NCI-H69 (cell line): Measurements from ENCODE around the gene PRIM2.
"Not testable (repeated sequence)": the region's sequence is repeated elsewhere in the genome, so short reads cannot be mapped to it uniquely, and the experiment has no call there.

ENCODE experiments used
- DNase-seq: peaks from one replicate; lab custom pipeline; 2025; lab: John Stamatoyannopoulos, UW

PRIM2 gene

DNA sequence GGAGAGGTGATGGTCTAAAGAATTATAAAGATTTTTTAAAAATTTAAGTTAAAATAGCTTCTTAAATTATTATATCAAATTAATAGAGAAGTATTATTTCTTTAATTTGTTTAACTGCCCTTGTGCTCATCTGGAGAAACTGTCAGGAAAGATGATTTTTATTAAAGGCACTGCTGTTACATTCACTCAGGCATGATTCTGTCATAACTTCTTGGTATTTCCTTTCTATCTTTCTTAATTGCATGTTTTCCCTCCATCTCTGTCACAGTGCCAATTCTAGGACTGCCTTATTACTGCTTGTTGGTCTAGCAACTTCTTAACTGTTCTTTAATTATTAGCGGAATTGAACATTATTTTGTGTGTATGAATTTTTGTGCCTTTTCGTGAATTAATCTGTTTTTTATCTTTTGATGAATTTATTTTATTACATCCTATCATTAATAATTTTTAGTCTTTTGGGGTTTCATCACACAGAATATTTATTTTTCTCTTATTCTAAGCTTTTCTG lies 47.7 kb downstream of the PRIM2 start:
- peak; percentile 10 for DNase-seq

DNA sequence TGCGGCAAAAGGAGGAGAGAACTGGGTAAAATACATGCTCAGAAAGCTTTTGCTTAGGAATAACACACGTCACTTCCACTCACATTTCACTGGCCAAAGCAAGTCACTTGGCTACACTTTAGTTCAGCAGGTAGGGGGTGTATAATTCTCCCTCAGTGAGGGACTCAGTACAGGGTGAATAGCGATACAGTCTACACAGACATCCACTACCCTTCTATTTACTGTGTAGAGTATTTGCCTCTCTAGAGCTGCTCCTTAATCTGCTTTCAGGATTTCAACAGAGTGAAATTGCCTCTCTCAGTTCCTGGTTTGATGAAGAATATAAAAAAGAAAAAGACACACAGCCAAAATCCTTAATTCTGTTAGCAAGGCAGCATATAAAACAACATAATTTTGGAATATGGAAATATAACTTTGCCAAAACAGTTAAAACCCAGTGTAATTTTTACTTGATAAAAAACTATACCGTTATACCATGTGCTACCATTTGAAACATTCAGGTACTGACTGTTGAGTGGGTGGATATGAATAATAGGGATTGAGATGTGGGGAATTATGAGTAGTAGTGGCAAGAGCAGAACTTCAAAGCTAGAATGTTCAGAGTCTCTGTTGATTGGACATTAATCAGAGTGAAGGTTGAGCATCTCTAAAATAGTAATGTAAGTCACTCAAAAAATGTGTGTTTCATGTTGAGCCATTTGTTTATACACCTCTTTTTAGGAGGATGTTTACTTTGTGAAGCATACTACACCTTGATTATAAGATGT lies 51.7 kb downstream of the PRIM2 start:
- not testable (repeated sequence) for DNase-seq

DNA sequence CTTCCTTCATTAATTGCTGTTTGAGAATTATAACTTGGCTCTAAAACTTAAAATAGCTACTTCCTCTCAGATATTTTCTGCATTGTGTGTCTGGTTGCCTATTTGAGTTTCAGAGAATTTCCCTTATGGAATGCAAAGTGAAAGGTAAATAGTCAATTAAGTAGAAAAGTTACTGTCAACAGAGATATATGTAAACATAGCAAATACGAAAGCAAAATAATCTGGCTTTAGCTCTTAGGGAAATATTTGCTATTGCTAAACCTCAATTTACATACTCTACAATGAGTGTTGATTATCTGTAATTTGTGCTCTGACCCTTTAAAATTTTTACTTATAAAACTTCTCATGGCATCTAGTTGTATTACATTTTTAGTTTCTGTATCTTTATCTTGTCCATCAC lies 54.3 kb downstream of the PRIM2 start:
- not testable (repeated sequence) for DNase-seq

DNA sequence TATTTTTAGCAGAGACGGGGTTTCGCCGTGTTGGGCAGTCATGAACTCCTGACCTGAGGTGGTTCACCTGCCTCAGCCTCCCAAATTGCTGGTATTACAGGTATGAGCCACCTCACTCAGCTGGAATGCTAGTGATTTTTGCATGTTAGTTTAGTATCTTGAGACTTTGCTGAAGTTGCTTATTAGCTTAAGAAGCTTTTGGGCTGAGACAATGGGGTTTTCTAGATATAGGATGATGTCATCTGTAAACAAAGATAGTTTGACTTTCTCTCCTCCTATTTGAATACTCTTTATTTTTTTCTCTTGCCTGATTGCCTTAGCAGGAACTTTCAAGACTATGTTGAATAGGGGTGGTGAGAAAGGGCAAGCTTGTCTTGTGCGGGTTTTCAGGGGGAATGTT lies 57.3 kb downstream of the PRIM2 start:
- not testable (repeated sequence) for DNase-seq

DNA sequence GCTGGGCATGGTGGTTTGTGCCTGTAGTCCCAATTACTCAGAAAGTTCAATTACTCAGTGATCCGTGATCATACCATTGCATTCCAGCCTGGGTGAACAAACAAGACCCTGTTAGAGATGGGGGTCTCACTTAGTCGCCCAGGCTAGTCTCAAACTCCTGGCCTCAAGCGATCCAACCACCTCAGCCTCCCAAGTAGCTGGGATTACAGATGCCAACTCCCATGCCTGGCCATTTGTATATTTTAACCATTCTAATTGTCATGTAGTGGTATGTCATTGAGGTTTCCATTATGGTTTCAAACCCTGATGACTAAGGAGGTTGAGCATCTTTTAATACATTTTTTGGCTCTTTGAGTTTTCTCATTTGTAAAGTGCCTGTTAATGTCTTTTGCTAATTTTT lies 58.7 kb downstream of the PRIM2 start:
- not testable (repeated sequence) for DNase-seq

DNA sequence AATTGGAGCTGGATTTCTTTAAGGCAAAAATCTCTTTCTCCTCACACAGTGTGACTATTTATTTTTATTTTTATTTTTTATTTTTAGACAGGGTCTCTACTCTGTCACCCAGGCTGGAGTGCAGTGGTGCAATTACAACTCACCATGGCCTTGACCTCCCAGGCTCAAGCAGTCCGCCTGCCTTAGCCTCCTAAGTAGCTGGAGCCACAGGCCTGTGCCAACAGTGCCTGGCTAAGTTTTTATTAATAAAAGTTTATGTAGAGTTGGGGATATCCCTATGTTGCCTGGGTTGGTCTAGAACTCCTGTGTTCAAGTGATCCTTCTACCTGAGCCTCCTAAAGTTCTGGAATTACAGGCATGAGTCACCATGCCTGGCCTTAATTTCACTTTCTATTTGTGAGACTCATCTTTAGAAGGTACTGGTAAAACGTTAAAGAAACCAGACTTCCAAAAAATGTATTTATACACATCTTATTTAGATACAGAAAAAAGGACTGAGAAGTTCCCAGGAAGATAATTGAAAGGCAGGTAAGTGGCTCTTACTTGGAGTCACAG lies 71.7 kb downstream of the PRIM2 start:
- not testable (repeated sequence) for DNase-seq

DNA sequence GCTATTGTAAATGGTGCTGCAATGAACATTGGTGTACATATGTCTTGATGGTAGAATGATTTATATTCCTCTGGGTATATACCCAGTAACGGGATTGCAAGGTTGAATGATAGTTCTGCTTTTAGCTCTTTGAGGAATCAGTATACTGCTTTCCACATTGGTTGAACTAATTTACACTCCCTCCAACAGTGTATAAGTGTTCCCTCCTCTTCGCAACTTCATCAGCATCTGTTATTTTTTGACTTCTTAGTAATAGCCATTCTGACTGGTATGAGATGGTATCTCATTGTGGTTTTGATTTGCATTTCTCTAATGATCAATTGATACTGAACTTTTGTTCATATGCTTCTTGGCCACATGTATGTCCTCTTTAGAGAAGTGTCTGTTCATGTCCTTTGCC lies 73.4 kb downstream of the PRIM2 start:
- DNase-seq, result not testable (repeated sequence)

DNA sequence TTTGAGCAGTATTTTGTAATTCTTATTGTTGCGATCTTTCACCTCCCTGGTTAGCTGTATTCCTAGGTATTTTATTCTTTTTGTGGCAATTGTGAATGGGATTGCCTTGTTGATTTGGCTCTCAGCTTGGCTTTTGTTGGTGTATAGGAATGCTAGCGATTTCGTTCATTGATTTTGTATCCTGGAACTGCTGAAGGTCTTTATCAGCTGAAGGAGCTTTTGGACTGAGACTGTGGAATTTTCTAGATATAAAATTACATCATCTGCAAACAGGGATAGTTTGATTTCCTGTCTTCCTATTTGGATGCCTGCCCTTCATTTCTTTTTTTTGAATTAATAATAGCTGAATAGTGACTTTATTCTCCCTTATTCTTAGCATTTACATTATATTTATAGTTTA lies 74.6 kb downstream of the PRIM2 start:
- not testable (repeated sequence) for DNase-seq

DNA sequence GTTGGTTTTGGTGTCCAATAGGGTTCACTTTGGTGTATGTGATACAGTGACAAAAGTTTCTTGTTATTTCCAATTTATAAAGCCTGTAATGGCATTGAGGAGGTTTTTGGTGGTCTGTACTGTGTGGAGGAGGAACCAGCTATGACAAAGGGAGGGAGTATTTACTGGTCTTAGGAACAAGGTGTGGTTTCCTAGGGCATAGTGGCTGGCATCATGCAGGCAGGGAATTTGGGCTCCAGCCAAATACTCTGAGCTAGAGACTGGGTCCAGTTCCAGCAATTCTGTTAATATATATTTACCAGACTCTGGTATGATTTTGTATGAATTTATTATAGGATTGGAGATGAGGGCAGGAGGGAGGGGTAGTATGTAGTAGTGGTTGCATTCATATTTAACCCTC lies 101.9 kb downstream of the PRIM2 start:
- peak; percentile 24 for DNase-seq

DNA sequence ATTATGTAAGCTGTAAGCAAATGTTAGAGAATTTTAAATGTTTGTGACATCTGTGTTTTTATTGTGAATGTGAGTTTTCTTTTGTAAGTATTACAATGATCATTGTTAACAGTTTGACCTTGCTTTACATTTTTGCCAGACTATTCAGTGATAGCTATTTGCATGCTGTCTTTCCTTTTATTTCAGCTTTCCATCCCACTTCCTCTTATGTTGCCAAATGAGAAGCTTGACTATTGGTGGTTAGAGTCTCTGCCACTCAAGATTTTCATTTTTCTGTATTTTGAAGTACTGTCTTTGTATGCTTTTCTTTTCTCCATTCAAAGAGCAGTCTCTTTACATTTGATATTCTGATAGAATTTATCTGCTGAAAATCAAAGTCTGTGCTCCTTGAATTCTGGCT lies 104.1 kb downstream of the PRIM2 start:
- DNase-seq, result no peak

DNA sequence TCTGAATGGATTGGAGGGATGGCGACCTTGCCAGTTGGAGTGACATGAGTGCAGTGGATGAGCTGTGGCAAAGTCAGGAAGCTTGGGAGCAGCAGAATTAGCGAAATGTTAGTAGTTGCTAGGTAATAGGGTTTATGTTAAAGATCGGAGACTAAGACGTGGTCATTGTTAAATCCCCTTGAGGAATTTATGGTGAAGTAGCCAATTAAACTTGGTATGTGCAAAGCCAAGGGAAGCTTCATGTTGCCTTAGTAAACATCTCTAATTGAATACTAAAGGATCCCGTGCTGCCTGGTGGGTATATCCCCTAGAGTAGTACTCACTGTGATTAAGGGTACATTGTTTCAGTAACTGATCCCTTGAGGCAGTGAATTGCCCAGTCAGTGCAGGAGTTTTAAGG lies 106.0 kb downstream of the PRIM2 start:
- DNase-seq, result peak; percentile 75

DNA sequence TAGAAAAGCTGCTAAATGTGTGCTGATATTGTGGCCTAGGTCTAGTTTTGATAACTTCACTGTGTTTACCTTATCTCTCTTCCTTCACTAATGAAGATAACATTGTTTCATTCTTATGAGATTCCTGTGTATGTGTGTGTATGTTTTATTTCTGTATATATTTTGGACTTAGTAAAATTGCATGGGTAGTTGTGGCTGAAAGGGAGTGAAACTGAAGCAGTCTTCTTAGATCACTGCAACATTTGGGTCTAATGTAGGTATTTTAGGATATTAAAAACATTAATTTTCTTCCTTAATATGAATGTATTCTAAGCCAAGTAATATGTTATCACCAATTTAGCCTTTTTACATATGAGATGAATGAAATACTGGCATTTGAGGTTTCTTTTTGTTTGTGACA lies 114.3 kb downstream of the PRIM2 start:
- DNase-seq, result not testable (repeated sequence)

DNA sequence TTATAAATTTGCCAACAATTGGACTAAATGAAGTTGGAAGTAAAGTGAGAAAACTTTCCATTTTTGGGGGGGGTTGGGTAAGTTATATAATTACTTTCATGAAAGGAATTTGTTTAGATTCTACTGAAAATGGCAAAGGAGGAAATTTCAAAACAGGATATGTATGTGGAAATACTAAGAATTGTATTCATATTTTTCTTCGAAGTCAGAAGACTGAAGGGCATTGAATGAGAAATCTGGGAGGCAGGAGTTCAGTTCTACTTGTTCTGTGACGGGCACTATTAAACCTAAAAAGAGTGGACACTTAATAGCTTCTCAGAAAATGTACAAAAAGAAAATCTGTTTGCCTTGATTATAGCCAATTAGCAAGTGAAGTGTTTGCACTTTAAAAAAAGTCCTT lies 114.7 kb downstream of the PRIM2 start:
- no peak for DNase-seq

DNA sequence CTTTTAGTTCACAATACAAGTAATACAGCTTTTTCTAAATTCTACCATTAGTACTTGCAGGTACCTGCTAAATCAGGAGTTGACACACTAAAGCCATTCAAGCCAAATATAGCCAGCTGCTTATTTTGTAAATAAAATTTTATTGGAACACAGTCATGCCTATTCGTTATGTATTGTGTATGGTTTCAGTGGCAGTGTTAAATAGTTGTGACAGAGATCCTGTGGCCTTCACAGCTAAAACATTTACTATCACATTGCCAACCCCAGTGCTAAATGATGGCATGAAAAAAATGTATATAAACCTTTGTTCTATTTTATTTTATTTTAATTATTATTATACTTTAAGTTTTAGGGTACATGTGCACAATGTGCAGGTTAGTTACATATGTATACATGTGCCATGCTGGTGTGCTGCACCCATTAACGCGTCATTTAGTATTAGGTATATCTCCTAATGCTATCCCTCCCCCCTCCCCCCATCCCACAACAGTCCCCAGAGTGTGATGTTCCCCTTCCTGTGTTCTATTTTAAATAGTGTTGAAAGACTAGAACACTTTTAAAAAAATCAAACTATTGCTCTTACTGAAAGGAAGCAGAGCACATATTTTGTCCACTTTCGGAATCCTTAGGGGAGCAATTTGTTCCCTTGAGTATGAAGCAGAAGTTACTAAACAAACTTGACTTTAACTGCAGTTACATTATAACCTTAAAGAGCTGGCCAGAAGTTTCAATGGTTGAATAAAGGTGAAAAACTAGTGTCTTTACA lies 115.7 kb downstream of the PRIM2 start:
- DNase-seq, result no peak

DNA sequence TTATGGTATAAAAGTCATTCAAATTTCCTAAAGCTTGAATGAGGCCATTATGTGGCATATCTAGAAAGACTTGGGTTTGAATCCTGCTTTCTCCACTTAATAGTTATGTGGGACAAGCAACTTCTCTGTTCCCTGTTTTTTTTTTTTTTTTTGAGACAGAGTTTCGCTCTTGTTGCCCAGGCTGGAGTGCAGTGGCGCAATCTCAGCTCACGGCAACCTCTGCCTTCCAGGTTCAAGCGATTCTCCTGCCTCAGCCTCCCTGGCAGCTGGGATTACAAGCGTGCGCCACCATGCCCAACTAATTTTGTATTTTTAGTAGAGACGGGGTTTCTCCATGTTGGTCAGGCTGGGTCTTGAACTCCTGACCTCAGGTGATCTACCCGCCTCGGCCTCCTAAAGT lies 116.4 kb downstream of the PRIM2 start:
- DNase-seq, result not testable (repeated sequence)

DNA sequence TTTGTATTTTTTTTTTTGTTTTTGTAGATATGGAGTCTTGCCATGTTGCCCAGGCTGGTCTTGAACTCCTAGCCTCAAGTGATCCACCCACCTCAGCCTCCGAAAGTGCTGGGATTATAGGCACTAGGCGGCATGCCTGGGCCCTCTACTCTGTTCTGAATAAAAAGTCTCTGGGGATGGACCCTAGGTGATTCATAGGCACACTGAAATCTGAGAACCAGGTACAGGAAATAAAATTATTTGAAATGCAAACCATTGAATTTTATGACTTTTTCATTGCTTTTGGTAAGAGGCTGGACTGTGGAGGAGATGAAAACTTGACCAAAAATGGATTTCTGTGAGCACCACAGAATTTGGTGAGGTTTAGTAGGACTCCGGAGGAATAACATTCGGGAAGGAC lies 117.5 kb downstream of the PRIM2 start:
- DNase-seq, result peak; percentile 26

DNA sequence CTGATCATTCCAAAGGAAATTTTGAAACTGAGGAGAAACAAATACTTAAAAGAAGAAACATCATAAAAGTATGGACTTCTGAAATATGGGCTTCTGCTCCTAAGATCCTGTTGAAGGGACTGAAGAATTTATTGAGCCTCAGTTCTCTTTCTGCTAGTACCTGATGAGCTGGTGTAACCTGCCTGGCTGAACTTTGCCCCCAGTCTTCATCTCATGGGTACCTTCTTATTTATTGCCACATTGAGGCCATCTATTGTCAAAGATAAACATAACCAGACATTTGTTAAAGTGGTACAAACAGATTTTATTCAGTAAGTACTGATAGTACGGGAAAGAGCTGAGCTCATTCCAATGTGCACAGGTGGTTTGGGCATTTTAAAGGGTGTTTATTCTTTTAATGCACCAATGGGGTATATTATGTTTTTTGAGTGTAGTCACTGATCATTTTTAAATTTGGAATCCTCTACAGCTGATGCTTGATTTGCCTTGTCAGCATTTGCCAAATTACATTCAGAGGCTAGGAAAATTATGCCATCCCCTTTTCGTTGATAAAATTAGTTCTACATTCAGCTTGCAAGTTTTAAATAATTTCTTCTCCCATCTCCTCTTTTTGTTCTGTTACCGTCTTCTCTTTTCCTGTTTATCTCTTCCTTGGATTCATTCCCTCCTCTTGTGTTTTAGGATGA lies 118.2 kb downstream of the PRIM2 start:
- DNase-seq, result no peak

DNA sequence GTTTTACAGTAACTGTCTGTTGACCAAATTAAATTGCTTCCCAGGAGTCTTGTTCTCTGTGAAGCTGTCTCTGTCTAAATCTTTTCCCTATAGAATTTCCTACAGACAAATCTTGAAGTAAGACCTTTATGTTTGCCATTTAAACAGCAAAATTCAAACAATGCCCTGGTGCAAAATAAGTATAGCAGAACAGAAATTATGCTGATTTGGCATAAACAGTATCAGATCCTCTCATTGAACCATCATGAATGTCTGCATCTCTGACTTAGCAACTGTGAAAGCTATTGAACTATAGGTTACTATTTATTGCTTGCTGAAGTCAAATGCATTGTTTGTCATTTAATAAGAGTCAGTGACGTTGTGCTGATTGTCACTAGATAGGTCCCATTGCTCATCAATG lies 123.3 kb downstream of the PRIM2 start:
- not testable (repeated sequence) for DNase-seq

DNA sequence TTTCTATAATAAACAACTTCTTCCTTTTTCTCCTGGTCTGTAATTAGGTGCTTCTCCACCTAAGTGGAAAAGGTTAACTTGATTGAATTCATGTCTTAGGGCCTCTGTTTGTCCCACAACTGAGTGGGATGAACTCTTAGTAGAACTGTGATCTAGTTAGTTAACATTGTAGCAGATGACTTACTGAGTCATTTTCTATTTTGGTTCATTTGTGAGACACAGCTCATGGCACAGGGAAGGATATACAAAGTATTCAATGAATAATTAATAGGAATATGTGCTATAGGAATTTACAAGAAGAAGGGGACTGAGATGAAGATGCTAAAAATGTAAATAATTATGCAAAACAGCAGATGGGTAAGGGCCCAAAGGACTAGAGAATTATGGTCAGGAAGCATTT lies 124.7 kb downstream of the PRIM2 start:
- not testable (repeated sequence) for DNase-seq

DNA sequence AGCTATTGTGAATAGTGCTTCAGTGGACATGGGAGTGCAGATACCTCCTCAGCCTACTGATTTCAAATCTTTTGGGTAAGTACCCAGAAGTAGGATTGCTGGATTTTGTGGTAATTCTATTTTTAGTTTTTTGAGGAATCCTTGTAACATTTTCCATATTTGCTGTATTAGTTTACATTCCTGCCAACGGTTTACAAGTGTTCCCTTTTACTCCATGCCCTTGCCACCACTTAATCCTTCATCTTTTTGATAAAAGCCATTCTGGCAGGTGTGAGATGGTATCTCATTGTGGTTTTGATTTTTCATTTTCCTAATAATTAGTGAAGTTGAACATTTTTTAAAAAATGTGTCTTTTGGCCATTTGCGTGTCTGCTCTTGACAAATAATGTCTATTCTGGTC lies 125.8 kb downstream of the PRIM2 start:
- DNase-seq, result not testable (repeated sequence)

DNA sequence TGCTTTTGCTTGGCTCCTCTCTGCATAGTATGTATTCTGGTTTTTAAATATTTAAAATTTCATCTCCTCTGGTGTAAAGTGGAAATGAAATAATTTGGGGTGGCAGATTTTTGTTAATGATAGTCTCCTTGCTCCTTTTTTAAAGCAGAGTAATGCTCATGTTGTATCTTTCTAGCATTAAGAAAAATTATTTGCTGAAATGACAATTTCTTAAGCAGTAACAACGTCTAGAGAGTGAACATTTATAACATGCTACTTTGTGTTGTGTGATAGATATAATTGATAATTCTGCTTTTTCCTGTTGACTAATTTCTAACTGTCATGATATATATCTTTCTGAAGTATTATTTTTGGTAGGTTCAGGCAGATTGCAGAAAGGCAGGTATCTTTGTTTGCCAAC lies 127.4 kb downstream of the PRIM2 start:
- DNase-seq, result not testable (repeated sequence)

DNA sequence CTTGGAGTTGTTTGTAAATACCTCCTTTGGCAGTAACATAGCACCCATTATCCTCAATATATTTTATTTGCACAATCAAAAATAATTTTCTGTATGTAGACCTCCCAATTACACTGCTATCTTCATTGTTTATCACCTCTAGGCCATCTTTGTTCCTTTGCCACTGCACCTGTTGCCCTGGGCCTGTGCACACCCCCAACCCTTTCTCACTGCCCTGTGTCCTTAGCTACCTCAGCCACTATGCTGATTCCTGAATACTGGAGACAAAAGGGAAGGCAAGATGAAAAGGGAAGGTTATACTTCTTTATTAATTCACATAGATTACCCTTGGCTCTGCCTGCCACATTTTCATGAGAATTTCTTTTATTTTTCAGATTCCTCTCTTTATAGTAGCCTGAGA lies 127.9 kb downstream of the PRIM2 start:
- DNase-seq, result not testable (repeated sequence)
